Caco-2 (cell line): ENCODE results near the gene MPDU1. TPM values are rescaled to one million over a fixed set of nuclear protein-coding genes. Genes with fewer than 3 reads are reported as not detected.

Experiments used
- BruUV-seq: library from RNA; stranded (reverse); fragments of 400-500 nt; replicated peaks from 2 replicates; lab custom pipeline; 2021; lab: Mats Ljungman, UMichigan
- CTCF ChIA-PET: fragments of 300-600 bp; sonication (Branson Sonifier 250); formaldehyde crosslinking; loops from one replicate; lab custom pipeline; 2022; ENCODE audit warnings: antibody characterized with exemption; lab: Charles Lee
- POLR2A ChIA-PET: fragments of 300-600 bp; sonication (Branson Sonifier 250); formaldehyde crosslinking; loops from one replicate; lab custom pipeline; 2022; ENCODE audit warnings: antibody characterized with exemption; lab: Charles Lee
- DNase-seq, 2 experiments: peaks; one replicate each; pipeline versions ENCODE4 v3.0.0 to v3.0.0-alpha.2; 2020 to 2022
- H3K27me3 ChIP-seq: replicated peaks from 2 replicates; pipeline ENCODE4 v1.6.0; 2011; ENCODE audit warnings: low read length; ENCODE audit not compliant: control insufficient read depth, insufficient read depth
- H3K36me3 ChIP-seq: 2 replicates; pipeline ENCODE4 v1.5.1; 2011; ENCODE audit warnings: low read length; ENCODE audit not compliant: control insufficient read depth, insufficient read depth
- H3K4me1 ChIP-seq: fragments of 250-450 bp; sonication (Bioruptor Pico); 2 replicates; pipeline ENCODE4 v1.5.1; 2020; ENCODE audit warnings: mild to moderate bottlenecking
- H3K4me3 ChIP-seq: 2 replicates; pipeline ENCODE4 v1.5.1; 2011; ENCODE audit warnings: low read depth, mild to moderate bottlenecking, control low read depth, low read length
- H3K9me3 ChIP-seq: fragments of 250-450 bp; sonication (Bioruptor Pico); 2 replicates; pipeline ENCODE4 v1.5.1; 2020; ENCODE audit warnings: mild to moderate bottlenecking, moderate library complexity
- H3K27ac Mint-ChIP-seq: one replicate; pipeline ENCODE4 v1.8.0; 2022; ENCODE audit warnings: mixed read lengths; ENCODE audit not compliant: unreplicated experiment
- H3K27me3 Mint-ChIP-seq: one replicate; pipeline ENCODE4 v1.8.0; 2022; ENCODE audit warnings: mixed read lengths; ENCODE audit not compliant: insufficient read depth, unreplicated experiment
- H3K36me3 Mint-ChIP-seq: one replicate; pipeline ENCODE4 v1.8.0; 2022; ENCODE audit warnings: mild to moderate bottlenecking, mixed read lengths; ENCODE audit not compliant: insufficient read depth, unreplicated experiment
- H3K4me1 Mint-ChIP-seq: one replicate; pipeline ENCODE4 v1.8.0; 2022; ENCODE audit warnings: low read depth, mixed read lengths; ENCODE audit not compliant: unreplicated experiment
- H3K4me3 Mint-ChIP-seq: one replicate; pipeline ENCODE4 v1.8.0; 2022; ENCODE audit warnings: mild to moderate bottlenecking, moderate library complexity, mixed read lengths; ENCODE audit not compliant: unreplicated experiment
- H3K9me3 Mint-ChIP-seq: one replicate; pipeline ENCODE4 v1.8.0; 2022; ENCODE audit warnings: mixed read lengths; ENCODE audit not compliant: unreplicated experiment
- intact Hi-C: fragments of 100-400 bp; cut with micrococcal nuclease; formaldehyde crosslinking; loops from one replicate; pipeline ENCODE4 v1.10.0; 2022; ENCODE audit not compliant: unreplicated experiment
- total RNA-seq: library from RNA; stranded (reverse); gene quantifications from 2 replicates; pipeline ENCODE4 v1.2.3, GENCODE V29; 2022
- TF ChIP-seq, protein P1 (sequence below), 2 experiments: fragments of 200-600 bp in 1 of 2; IDR thresholded peaks; 1 replicate in 1 of 2; 2 replicates in 1 of 2; pipeline versions ENCODE4 v1.5.1 to v1.8.0; 2011 to 2022; ENCODE audit warnings: antibody characterized with exemption in 1 of 2, control low read depth in 1 of 2, inconsistent platforms in 1 of 2, low read depth in 1 of 2, low read length in 1 of 2, mild to moderate bottlenecking in 1 of 2, moderate library complexity in 1 of 2; ENCODE audit not compliant: insufficient read depth in 1 of 2, severe bottlenecking in 1 of 2, unreplicated experiment in 1 of 2

Gene MPDU1
- total RNA-seq, 1 experiment from 2014 or later = 44.2 TPM

- H3K4me1 ChIP-seq = no peaks in the 10 kb centered on the region
- no peaks in the 10 kb centered on the region for H3K36me3 ChIP-seq
- no peak overlapping the region for H3K4me3 ChIP-seq
- H3K4me3 Mint-ChIP-seq = peak overlapping the region; percentile 98
- no peaks in the 10 kb centered on the region for H3K27me3 Mint-ChIP-seq
- peaks cover 20% of the 10 kb centered on the region for H3K4me1 Mint-ChIP-seq
- peaks cover 31% of the 10 kb centered on the region for H3K36me3 Mint-ChIP-seq
- no peaks in the 10 kb centered on the region for H3K9me3 Mint-ChIP-seq
- no peaks in the 10 kb centered on the region for H3K9me3 ChIP-seq
- peak overlapping the region; percentile 30 for H3K27ac Mint-ChIP-seq
- ChIA-PET CTCF (no interaction called here), POLR2A (interaction anchor here (0.5 kb wide), 1 partner anchor 74 kb away, joined by 3 read pairs; no protein-coding TSS in a partner anchor)
- no peak for DNase-seq
- no peaks in the 10 kb centered on the region for H3K27me3 ChIP-seq
- TF ChIP-seq, protein P1, sequence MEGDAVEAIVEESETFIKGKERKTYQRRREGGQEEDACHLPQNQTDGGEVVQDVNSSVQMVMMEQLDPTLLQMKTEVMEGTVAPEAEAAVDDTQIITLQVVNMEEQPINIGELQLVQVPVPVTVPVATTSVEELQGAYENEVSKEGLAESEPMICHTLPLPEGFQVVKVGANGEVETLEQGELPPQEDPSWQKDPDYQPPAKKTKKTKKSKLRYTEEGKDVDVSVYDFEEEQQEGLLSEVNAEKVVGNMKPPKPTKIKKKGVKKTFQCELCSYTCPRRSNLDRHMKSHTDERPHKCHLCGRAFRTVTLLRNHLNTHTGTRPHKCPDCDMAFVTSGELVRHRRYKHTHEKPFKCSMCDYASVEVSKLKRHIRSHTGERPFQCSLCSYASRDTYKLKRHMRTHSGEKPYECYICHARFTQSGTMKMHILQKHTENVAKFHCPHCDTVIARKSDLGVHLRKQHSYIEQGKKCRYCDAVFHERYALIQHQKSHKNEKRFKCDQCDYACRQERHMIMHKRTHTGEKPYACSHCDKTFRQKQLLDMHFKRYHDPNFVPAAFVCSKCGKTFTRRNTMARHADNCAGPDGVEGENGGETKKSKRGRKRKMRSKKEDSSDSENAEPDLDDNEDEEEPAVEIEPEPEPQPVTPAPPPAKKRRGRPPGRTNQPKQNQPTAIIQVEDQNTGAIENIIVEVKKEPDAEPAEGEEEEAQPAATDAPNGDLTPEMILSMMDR (IDR thresholded peaks at IDR 0.05; ENCODE audit: insufficient read depth in 1 of 2, low read depth in 1 of 2, low read length in 1 of 2, severe bottlenecking in 1 of 2, unreplicated experiment in 1 of 2) = no peak
- no TSS peak for BruUV-seq
- intact Hi-C loops = no loop called here
Observed at GRCh38 chr17:7612294-7612640, 28.6 kb downstream of the MPDU1 start.

DNA sequence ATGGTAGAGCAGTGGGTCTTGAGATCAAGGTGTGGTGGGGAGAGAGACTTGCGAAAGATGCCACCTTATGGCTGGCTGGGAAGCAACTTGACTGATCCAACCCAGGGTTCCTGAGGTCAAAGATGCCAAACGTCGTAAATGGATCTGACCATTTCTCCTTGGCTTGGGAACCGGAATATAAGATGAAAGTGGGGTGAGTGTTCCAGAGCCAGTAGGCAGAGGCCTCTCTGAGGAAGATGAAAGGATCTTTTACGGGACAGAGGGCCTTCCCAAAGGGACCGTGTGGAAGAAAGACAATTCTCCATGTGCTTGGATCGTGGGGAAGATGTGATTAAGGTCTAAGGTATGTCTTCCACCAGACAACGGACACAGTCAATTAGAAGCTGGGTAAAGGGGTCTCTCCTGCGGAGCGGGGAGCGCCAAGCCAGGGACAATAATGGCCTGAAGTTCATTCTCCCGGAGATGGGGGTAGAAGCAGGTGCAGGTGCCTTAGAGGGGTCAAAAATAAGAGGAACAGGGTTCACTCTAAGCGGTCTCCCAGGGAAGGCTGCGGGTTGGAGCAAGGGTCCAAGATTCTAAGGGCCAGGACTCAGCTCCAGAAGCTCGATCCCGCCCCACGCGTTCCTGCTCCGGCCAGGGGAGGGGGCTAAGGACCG lies 30.2 kb downstream of the MPDU1 start:
- POLR2A ChIA-PET = interaction anchor here (0.7 to 2.3 kb wide), 3 partner anchors 30 to 74 kb away, joined by 3 to 17 read pairs (median 11); partner anchors contain the start of genes MPDU1, TP53 and WRAP53
- TSS peak; percentile 34 for BruUV-seq
- intact Hi-C loops = loop anchor here (2.0 kb wide), 1 partner anchor 41 kb away; no protein-coding TSS in a partner anchor
- peaks cover 20% of the 10 kb centered on the region for H3K4me1 Mint-ChIP-seq
- H3K27me3 ChIP-seq = no peaks in the 10 kb centered on the region
- no peaks in the 10 kb centered on the region for H3K9me3 Mint-ChIP-seq
- peaks cover 25% of the 10 kb centered on the region for H3K36me3 Mint-ChIP-seq
- no peaks in the 10 kb centered on the region for H3K36me3 ChIP-seq
- H3K27me3 Mint-ChIP-seq = no peaks in the 10 kb centered on the region
- peak overlapping the region; percentile 57 for H3K4me3 ChIP-seq
- TF ChIP-seq, protein P1 (IDR thresholded peaks at IDR 0.05; ENCODE audit: insufficient read depth in 1 of 2, low read depth in 1 of 2, low read length in 1 of 2, severe bottlenecking in 1 of 2, unreplicated experiment in 1 of 2) = no peak
- H3K9me3 ChIP-seq = no peaks in the 10 kb centered on the region
- peak overlapping the region; percentile 94 for H3K27ac Mint-ChIP-seq
- CTCF ChIA-PET = interaction anchor here (0.7 to 2.3 kb wide), 4 partner anchors 11 to 43 kb away, joined by 4 to 9 read pairs (median 4); partner anchors contain the start of gene SAT2
- no peaks in the 10 kb centered on the region for H3K4me1 ChIP-seq
- peak overlapping the region; percentile 98 for H3K4me3 Mint-ChIP-seq
- DNase-seq = no peak

- peaks cover 20% of the 10 kb centered on the region for H3K36me3 Mint-ChIP-seq
- peak; percentile 96 to 97 for DNase-seq
- H3K4me3 ChIP-seq = peak within 1 kb of the TSS; percentile 57
- H3K27me3 ChIP-seq = no peaks in the 10 kb centered on the region
- intact Hi-C loops = loop anchor here (2.0 to 5.0 kb wide), 2 partner anchors 42 to 223 kb away; no protein-coding TSS in a partner anchor
- H3K9me3 ChIP-seq = no peaks in the 10 kb centered on the region
- peaks cover 20% of the 10 kb centered on the region for H3K4me1 Mint-ChIP-seq
- no peaks in the 10 kb centered on the region for H3K36me3 ChIP-seq
- H3K27ac Mint-ChIP-seq = peak within 1 kb of the TSS; percentile 94
- peak within 1 kb of the TSS; percentile 98 for H3K4me3 Mint-ChIP-seq
- no peaks in the 10 kb centered on the region for H3K27me3 Mint-ChIP-seq
- CTCF ChIA-PET = interaction anchor here (0.6 to 2.3 kb wide), 12 partner anchors 10 to 230 kb away, joined by 3 to 9 read pairs (median 4); partner anchors contain the start of genes ATP1B2, MPDU1, SAT2 and TP53
- no peaks in the 10 kb centered on the region for H3K9me3 Mint-ChIP-seq
- H3K4me1 ChIP-seq = no peaks in the 10 kb centered on the region
- POLR2A ChIA-PET = interaction anchor here (0.6 to 2.3 kb wide), 11 partner anchors 13 to 304 kb away, joined by 3 to 17 read pairs (median 4); partner anchors contain the start of genes ATP1B2, MPDU1, NAA38 and SAT2
- BruUV-seq = no TSS peak
- TF ChIP-seq, protein P1 (IDR thresholded peaks at IDR 0.05; ENCODE audit: insufficient read depth in 1 of 2, low read depth in 1 of 2, low read length in 1 of 2, severe bottlenecking in 1 of 2, unreplicated experiment in 1 of 2) = peak; percentile 24 to 49
Observed at GRCh38 chr17:7614425-7615264, 31.0 kb downstream of the MPDU1 start, which contains the start of gene FXR2. TSS of gene FXR2 (minus strand) at chr17:7614897. CDS start at chr17:7614532, 365 bp downstream.
